ENCODE data around the gene GPR153. TPM values are rescaled to one million over a fixed set of nuclear protein-coding genes. Genes with fewer than 3 reads are reported as not detected.

Gene GPR153
- total and polyA plus RNA-seq, 2 of the 13 experiments (the other 11 are each of a cell fraction or from before 2014, with no cell fraction given), result 0.22 to 0.31 TPM

DNA sequence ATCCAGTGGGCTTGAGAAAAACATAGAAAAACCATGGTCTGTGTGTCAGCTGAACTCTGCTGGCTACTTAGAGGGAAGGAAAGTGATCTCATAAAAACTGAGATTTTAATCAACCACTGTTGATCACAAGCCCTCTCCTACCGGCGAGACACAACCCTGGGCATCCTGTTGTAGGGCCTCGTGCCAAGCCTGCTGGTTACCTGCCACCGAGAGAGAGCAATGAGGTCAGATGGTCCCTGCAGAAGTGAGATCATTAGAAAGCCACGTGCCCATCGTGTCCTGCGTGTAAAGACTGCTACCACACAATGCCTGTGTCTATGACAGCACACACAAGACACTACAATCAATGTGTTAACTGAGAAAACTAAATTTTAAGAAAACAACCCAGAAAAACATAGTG lies 41.7 kb upstream of the GPR153 start:
- no peaks in the 10 kb centered on the region for H4K20me1 ChIP-seq (ENCODE audit: insufficient read depth, low read length)
- WGBS (ENCODE audit: low lambda C conversion rate), result 96% methylated on average over 7 of the region's 7 CpGs
- FAIRE-seq (no peak), ATAC-seq (no peak), DNase-seq (ENCODE audit: low spot score) (no peak)
- H3K36me3 ChIP-seq (replicated peaks in 1 of 2; ENCODE audit: control insufficient read depth in 1 of 2, insufficient read depth in 2 of 2, low read length in 2 of 2), result peaks cover 2 to 4% of the 10 kb centered on the region in 2 experiments; a peak in 2 of 5 replicates
- no peak overlapping the region for H3K4me2 ChIP-seq (ENCODE audit: low read depth, low read length)
- intact Hi-C loops (cut with micrococcal nuclease; ENCODE audit: unreplicated experiment), result no loop called here
- H3K27ac ChIP-seq (ENCODE audit: extremely low read length, insufficient read depth, low read length), result no peak overlapping the region
- no peaks in the 10 kb centered on the region for H3K79me2 ChIP-seq (ENCODE audit: insufficient read depth, low read length)
- CTCF ChIA-PET (ENCODE audit: low intra/inter-chr PET ratio, low total read pairs), result no interaction called here
- H3K4me1 ChIP-seq (ENCODE audit: insufficient read depth, low read length), result no peaks in the 10 kb centered on the region
- POLR2A ChIA-PET, result no interaction called here
- H2AFZ ChIP-seq (ENCODE audit: low read length), result no peak overlapping the region
- TF ChIP-seq ZNF253 (CRISPR knock-in tag; IDR thresholded peaks at IDR 0.05; ENCODE audit: borderline replicate concordance) (no peak), AGO1 (IDR thresholded peaks at IDR 0.05; ENCODE audit: low read depth, low read length, poor library complexity, severe bottlenecking) (no peak), MTA1 (CRISPR knock-in tag; IDR thresholded peaks at IDR 0.05; ENCODE audit: borderline replicate concordance) (no peak), ZNF530 (CRISPR knock-in tag; IDR thresholded peaks at IDR 0.05; ENCODE audit: low read depth) (no peak), PCBP1 (IDR thresholded peaks at IDR 0.05; ENCODE audit: borderline replicate concordance, low read depth, low read length) (no peak), NFKB2 (CRISPR knock-in tag; IDR thresholded peaks at IDR 0.05; ENCODE audit: borderline replicate concordance) (no peak), GATAD2A (CRISPR knock-in tag; IDR thresholded peaks at IDR 0.05) (no peak)
- TF ChIP-seq, protein P1, sequence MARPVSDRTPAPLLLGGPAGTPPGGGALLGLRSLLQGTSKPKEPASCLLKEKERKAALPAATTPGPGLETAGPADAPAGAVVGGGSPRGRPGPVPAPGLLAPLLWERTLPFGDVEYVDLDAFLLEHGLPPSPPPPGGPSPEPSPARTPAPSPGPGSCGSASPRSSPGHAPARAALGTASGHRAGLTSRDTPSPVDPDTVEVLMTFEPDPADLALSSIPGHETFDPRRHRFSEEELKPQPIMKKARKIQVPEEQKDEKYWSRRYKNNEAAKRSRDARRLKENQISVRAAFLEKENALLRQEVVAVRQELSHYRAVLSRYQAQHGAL (CRISPR knock-in tag; IDR thresholded peaks at IDR 0.05; ENCODE audit: not compliant biosample characterization), result no peak
- TF ChIP-seq, protein P2, sequence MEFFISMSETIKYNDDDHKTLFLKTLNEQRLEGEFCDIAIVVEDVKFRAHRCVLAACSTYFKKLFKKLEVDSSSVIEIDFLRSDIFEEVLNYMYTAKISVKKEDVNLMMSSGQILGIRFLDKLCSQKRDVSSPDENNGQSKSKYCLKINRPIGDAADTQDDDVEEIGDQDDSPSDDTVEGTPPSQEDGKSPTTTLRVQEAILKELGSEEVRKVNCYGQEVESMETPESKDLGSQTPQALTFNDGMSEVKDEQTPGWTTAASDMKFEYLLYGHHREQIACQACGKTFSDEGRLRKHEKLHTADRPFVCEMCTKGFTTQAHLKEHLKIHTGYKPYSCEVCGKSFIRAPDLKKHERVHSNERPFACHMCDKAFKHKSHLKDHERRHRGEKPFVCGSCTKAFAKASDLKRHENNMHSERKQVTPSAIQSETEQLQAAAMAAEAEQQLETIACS (CRISPR knock-in tag; IDR thresholded peaks at IDR 0.05), result no peak
- no peak overlapping the region for H3K4me3 ChIP-seq (replicated peaks in 1 of 3; ENCODE audit: insufficient read depth in 1 of 3, low read depth in 2 of 3, low read length in 3 of 3)
- H3K9ac ChIP-seq (ENCODE audit: insufficient read depth, low read depth, low read length), result no peak overlapping the region
- BruUV-seq (replicated peaks), result no TSS peak
- H3K9me3 ChIP-seq (ENCODE audit: low read length), result no peaks in the 10 kb centered on the region
- in situ Hi-C loops (cut with HindIII; ENCODE audit: extremely low pct_ligation_motif_present, low pct_unique_long_range_greater_than_20kb), result no loop called here
- H3K27me3 ChIP-seq (ENCODE audit: control insufficient read depth in 1 of 2, insufficient read depth in 2 of 2, low read length in 2 of 2), result no peaks in the 10 kb centered on the region

All from HepG2 (cell line).